Measurements from ENCODE around the gene ADGRF3. TPM values are rescaled to one million over a fixed set of nuclear protein-coding genes. Genes with fewer than 3 reads are reported as not detected.

The ADGRF3 gene
- total RNA-seq, 1 experiment from 2014 or later = not detected

DNA sequence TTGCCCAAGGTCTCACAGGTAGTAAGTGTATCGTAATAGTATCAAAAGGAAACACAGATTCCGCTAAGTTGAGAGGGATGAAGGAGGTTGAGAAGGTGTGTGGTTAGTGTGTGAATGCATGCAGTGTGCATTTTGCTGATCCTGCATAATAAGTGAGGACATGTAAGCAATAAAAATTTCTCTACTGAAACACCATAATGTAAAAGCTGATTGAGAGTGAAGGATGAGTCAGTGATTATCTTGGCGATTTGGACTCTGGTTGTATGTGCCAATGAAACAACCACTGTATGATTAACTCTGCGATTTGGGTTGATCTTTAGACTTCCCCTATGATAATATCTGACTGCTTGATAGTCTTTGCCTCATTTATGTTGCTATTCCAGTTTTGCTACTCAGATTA lies 16.7 kb upstream of the ADGRF3 start:
- RAD21 ChIA-PET (ENCODE audit: low non-redundant PET in 1 of 2, low total read pairs in 2 of 2, uncharacterized antibody in 2 of 2, unreplicated experiment in 2 of 2) = no interaction called here
- POLR2A ChIA-PET = interaction anchor here (1.0 to 1.5 kb wide), 2 partner anchors 15 to 17 kb away, joined by 3 to 5 read pairs; partner anchors contain the start of genes ADGRF3 and SELENOI
- Histone ChIP-seq H3K27me3 (ENCODE audit: insufficient read depth, low read length) (no peaks in the 10 kb centered on the region), H3K9me2 (ENCODE audit: insufficient read depth) (no peaks in the 10 kb centered on the region), H3K9me3 (ENCODE audit: control insufficient read depth in 1 of 2, insufficient read depth in 1 of 2, low read depth in 1 of 2, low read length in 2 of 2) (no peaks in the 10 kb centered on the region), H2AFZ (ENCODE audit: low read depth, low read length, poor library complexity, severe bottlenecking) (no peak overlapping the region), H3K9ac (ENCODE audit: low read length) (no peak overlapping the region), H3K27ac (ENCODE audit: low read depth, low read length) (no peak overlapping the region), H3K79me2 (ENCODE audit: insufficient read depth, low read length) (peaks cover 85% of the 10 kb centered on the region), H4K20me1 (ENCODE audit: insufficient read depth) (peaks cover 5% of the 10 kb centered on the region; the same call in 1 of the 2 replicates), H3K4me3 (replicated peaks in 1 of 2; ENCODE audit: low read depth in 1 of 2, low read length in 2 of 2) (no peak overlapping the region), H3K4me2 (ENCODE audit: low read length) (no peak overlapping the region), H3K4me1 (ENCODE audit: control insufficient read depth in 1 of 2, insufficient read depth in 2 of 2, low read length in 2 of 2) (peaks cover 0 to 12% of the 10 kb centered on the region in 2 experiments; a peak in 2 of 4 replicates), H3K36me3 (ENCODE audit: control insufficient read depth in 1 of 2, insufficient read depth in 2 of 2, low read length in 2 of 2) (peaks cover 4 to 15% of the 10 kb centered on the region in 2 experiments; a peak in 3 of 4 replicates)
- DNase-seq (ENCODE audit: low read depth, low spot score) (no peak), ATAC-seq (no peak)
- intact Hi-C loops (cut with micrococcal nuclease) = loop anchor here (1.0 kb wide), 1 partner anchor 47 kb away; no protein-coding TSS in a partner anchor
- CTCF ChIA-PET = no interaction called here
- TF ChIP-seq MAX (IDR thresholded peaks at IDR 0.05) = no peak
- no peak for TF ChIP-seq SIN3A (IDR thresholded peaks at IDR 0.05; ENCODE audit: low read depth)
- no peak for TF ChIP-seq ZFX (IDR thresholded peaks at IDR 0.05)
- TF ChIP-seq CEBPB (IDR thresholded peaks at IDR 0.05; ENCODE audit: low read depth) = no peak
- TF ChIP-seq FOSL1 (IDR thresholded peaks at IDR 0.05; ENCODE audit: low read depth) = no peak
- TF ChIP-seq RAD21 (IDR thresholded peaks at IDR 0.05; ENCODE audit: low read depth) = no peak
- TF ChIP-seq ZNF274 (IDR thresholded peaks at IDR 0.05; ENCODE audit: low read depth, low read length) = no peak
- TF ChIP-seq ELF1 (IDR thresholded peaks at IDR 0.05; ENCODE audit: borderline replicate concordance, low read depth) = no peak
- TF ChIP-seq EZH2 (IDR thresholded peaks at IDR 0.05) = no peak
- no peak for TF ChIP-seq ATF3 (IDR thresholded peaks at IDR 0.05)
- TF ChIP-seq JUND (IDR thresholded peaks at IDR 0.05) = no peak
- TF ChIP-seq CBX3 (IDR thresholded peaks at IDR 0.05; ENCODE audit: low read depth) = no peak
- no peak for TF ChIP-seq EZH2phosphoT487 (IDR thresholded peaks at IDR 0.05; ENCODE audit: borderline replicate concordance)
- TF ChIP-seq EGR1 (IDR thresholded peaks at IDR 0.05; ENCODE audit: low read depth) = no peak
- TF ChIP-seq YY1 (IDR thresholded peaks at IDR 0.05; ENCODE audit: extremely low read depth, insufficient replicate concordance, low read depth, low read length) = no peak
- no peak for TF ChIP-seq SP1 (IDR thresholded peaks at IDR 0.05; ENCODE audit: low read depth)
- no TSS peak for BruUV-seq (replicated peaks)
